IMR-90 (cell line): ENCODE data around the gene EML6.

Experiments used
- CTCF ChIP-seq: conservative IDR thresholded peaks from 2 replicates; pipeline ENCODE4 v1.5.1; 2012; ENCODE audit warnings: mild to moderate bottlenecking, low read depth, low read length, improper control_type of control experiment
- RAD21 ChIP-seq: IDR thresholded peaks from 2 replicates; pipeline ENCODE4 v1.6.1; 2012; ENCODE audit warnings: low read length, improper control_type of control experiment

GRCh38 chr2:54677476-54678265, 45.8 kb upstream of the EML6 start:
- TF ChIP-seq CTCF (no peak), RAD21 (no peak)
